Neural cell (in vitro differentiated cells): Measurements from ENCODE around the gene PABPN1L. TPM values are rescaled to one million over a fixed set of nuclear protein-coding genes. Genes with fewer than 3 reads are reported as not detected.

Source experiments
- polyA plus RNA-seq: library from polyadenylated mRNA; depleted of rRNA; stranded (reverse); fragments of >200 nt; gene quantifications from 2 replicates; pipeline ENCODE4 v1.2.3, GENCODE V29; 2014

Gene PABPN1L
- polyA plus RNA-seq, 1 donor from 2014 or later, result 0.20 TPM

Other genes with a start within 250 kb of the PABPN1L start
- 1.0 TPM in 1 of 2 replicates, not detected in the other for gene IL17C, start 228.1 kb downstream of the PABPN1L start, polyA plus RNA-seq
- 5.7 and 6.3 TPM in 2 replicates for gene CYBA, start 215.6 kb downstream of the PABPN1L start, polyA plus RNA-seq
- gene MVD, start 203.6 kb downstream of the PABPN1L start, polyA plus RNA-seq, result 232 and 303 TPM in 2 replicates
- not detected in 2 replicates for gene SNAI3, start 180.2 kb downstream of the PABPN1L start, polyA plus RNA-seq
- 34.4 TPM in 2 replicates for gene RNF166, start 160.3 kb downstream of the PABPN1L start, polyA plus RNA-seq
- 26.3 and 26.8 TPM in 2 replicates for gene CTU2, start 160.2 kb downstream of the PABPN1L start, polyA plus RNA-seq
- gene PIEZO1, start 81.4 kb downstream of the PABPN1L start, polyA plus RNA-seq, result not detected in 2 replicates
- 1.0 and 5.2 TPM in 2 replicates for gene CDT1, start 62.9 kb downstream of the PABPN1L start, polyA plus RNA-seq
- gene APRT, start 54.7 kb downstream of the PABPN1L start, polyA plus RNA-seq, result 52.0 and 52.5 TPM in 2 replicates
- gene GALNS, start 9.7 kb downstream of the PABPN1L start, polyA plus RNA-seq, result 18.9 and 19.4 TPM in 2 replicates
- 56.8 and 70.2 TPM in 2 replicates for gene TRAPPC2L, start 9.5 kb downstream of the PABPN1L start, polyA plus RNA-seq
- 0.74 and 2.1 TPM in 2 replicates for gene CBFA2T3, start 110.5 kb upstream of the PABPN1L start, polyA plus RNA-seq
- 20.8 and 37.0 TPM in 2 replicates for gene ACSF3, start 227.2 kb upstream of the PABPN1L start, polyA plus RNA-seq